HCT116 (cell line): ENCODE results near the gene SLCO4C1. TPM values are rescaled to one million over a fixed set of nuclear protein-coding genes. Genes with fewer than 3 reads are reported as not detected.

Experiments
- ATAC-seq: fragments of 200-7000 bp; cut with Tn5 transposase; 2 replicates; pipeline ENCODE4 v1.9.1; 2020; ENCODE audit warnings: mild to moderate bottlenecking, moderate library complexity
- BruUV-seq: library from RNA; stranded (reverse); fragments of 400-500 nt; replicated peaks from 2 replicates; lab custom pipeline; 2021; lab: Mats Ljungman, UMichigan
- CTCF ChIA-PET: fragments of 300-600 bp; sonication (Branson Sonifier 250); formaldehyde crosslinking; loops from one replicate; lab custom pipeline; 2021; ENCODE audit warnings: antibody characterized with exemption; lab: Charles Lee
- POLR2A ChIA-PET: fragments of 300-600, 350-600 bp; sonication (Branson Sonifier 250); formaldehyde crosslinking; loops from one replicate; lab custom pipeline; 2021; ENCODE audit warnings: antibody characterized with exemption; lab: Charles Lee
- RAD21 ChIA-PET, 2 experiments: fragments of 300-600 bp; sonication (Branson Sonifier 250); formaldehyde crosslinking; loops; one replicate each; lab custom pipeline; 2023; ENCODE audit warnings: low total read pairs in 2 of 2; ENCODE audit not compliant: uncharacterized antibody in 2 of 2, unreplicated experiment in 2 of 2, low non-redundant PET in 1 of 2; lab: Charles Lee
- DNase-seq: peaks from one replicate; pipeline ENCODE4 v3.0.0-alpha.2; 2010; ENCODE audit warnings: low read depth, low spot score
- H2AFZ ChIP-seq: fragments of 200-600 bp; shearing (Covaris generic), sonication (generic); 2 replicates; pipeline ENCODE4 v1.6.1; 2017; ENCODE audit warnings: low read depth, mixed run types, mixed read lengths, antibody characterized with exemption, low read length; ENCODE audit not compliant: poor library complexity, severe bottlenecking
- H3K27ac ChIP-seq: 2 replicates; pipeline ENCODE4 v1.5.1; 2012; ENCODE audit warnings: low read depth, low read length
- H3K27me3 ChIP-seq: fragments of 200-600 bp; sonication (generic); 2 replicates; pipeline ENCODE4 v1.6.1; 2016; ENCODE audit warnings: mixed run types, low read length, mixed read lengths; ENCODE audit not compliant: insufficient read depth
- H3K36me3 ChIP-seq, 2 experiments: fragments of 200-500 bp in 1 of 2; fragments of 200-600 bp in 1 of 2; sonication (Bioruptor generic) in 1 of 2; sonication (generic) in 1 of 2; 2 replicates each; pipeline versions ENCODE4 v1.5.1 to v1.6.1; 2014 to 2016; ENCODE audit warnings: low read length in 2 of 2, inconsistent platforms in 1 of 2, mixed read lengths in 1 of 2, mixed run types in 1 of 2; ENCODE audit not compliant: insufficient read depth in 2 of 2, control insufficient read depth in 1 of 2
- H3K4me1 ChIP-seq, 2 experiments: fragments of 200-600 bp in 1 of 2; sonication (generic) in 1 of 2; 2 replicates each; pipeline versions ENCODE4 v1.5.1 to v1.6.1; 2012 to 2017; ENCODE audit warnings: low read length in 2 of 2, inconsistent platforms in 1 of 2, mild to moderate bottlenecking in 1 of 2, mixed read lengths in 1 of 2, mixed run types in 1 of 2, moderate library complexity in 1 of 2; ENCODE audit not compliant: insufficient read depth in 2 of 2, control insufficient read depth in 1 of 2
- H3K4me2 ChIP-seq: fragments of 200-600 bp; sonication (generic); 2 replicates; pipeline ENCODE4 v1.6.1; 2017; ENCODE audit warnings: mixed run types, low read length, mixed read lengths
- H3K4me3 ChIP-seq, 2 experiments: fragments of 200-600 bp in 1 of 2; sonication (generic) in 1 of 2; replicated peaks in 1 of 2; 2 replicates each; pipeline ENCODE4 v1.5.1; 2011 to 2016; ENCODE audit warnings: low read length in 2 of 2, control low read depth in 1 of 2, low read depth in 1 of 2, mild to moderate bottlenecking in 1 of 2, mixed read lengths in 1 of 2, mixed run types in 1 of 2
- H3K79me2 ChIP-seq: fragments of 200-600 bp; sonication (generic); 2 replicates; pipeline ENCODE4 v1.6.1; 2017; ENCODE audit warnings: mild to moderate bottlenecking, mixed run types, low read length, moderate library complexity, mixed read lengths; ENCODE audit not compliant: insufficient read depth
- H3K9ac ChIP-seq: fragments of 200-600 bp; sonication (generic); 2 replicates; pipeline ENCODE4 v1.6.1; 2016; ENCODE audit warnings: low read length, mixed read lengths
- H3K9me2 ChIP-seq: fragments of 200-600 bp; sonication (generic), shearing (Covaris generic); 2 replicates; pipeline ENCODE4 v1.6.1; 2017; ENCODE audit warnings: mixed run types, mild to moderate bottlenecking, moderate library complexity; ENCODE audit not compliant: insufficient read depth
- H3K9me3 ChIP-seq, 2 experiments: fragments of 200-500 bp in 1 of 2; fragments of 200-600 bp in 1 of 2; sonication (Bioruptor generic) in 1 of 2; sonication (generic) in 1 of 2; 2 replicates each; pipeline ENCODE4 v1.6.1; 2014 to 2017; ENCODE audit warnings: low read length in 2 of 2, mixed read lengths in 2 of 2, inconsistent platforms in 1 of 2, low read depth in 1 of 2, mild to moderate bottlenecking in 1 of 2, mixed run types in 1 of 2, moderate library complexity in 1 of 2; ENCODE audit not compliant: control insufficient read depth in 1 of 2, insufficient read depth in 1 of 2
- H4K20me1 ChIP-seq: fragments of 200-600 bp; sonication (generic), shearing (Covaris generic); 2 replicates; pipeline ENCODE4 v1.6.1; 2017; ENCODE audit warnings: mixed run types, mild to moderate bottlenecking, moderate library complexity; ENCODE audit not compliant: insufficient read depth
- CEBPB ChIP-seq: IDR thresholded peaks from 2 replicates; pipeline ENCODE4 v1.6.1; 2012; ENCODE audit warnings: low read depth
- ELF1 ChIP-seq: IDR thresholded peaks from 2 replicates; pipeline ENCODE4 v1.6.1; 2012; ENCODE audit warnings: low read depth, borderline replicate concordance
- FOSL1 ChIP-seq: IDR thresholded peaks from 2 replicates; pipeline ENCODE4 v1.6.1; 2012; ENCODE audit warnings: low read depth
- JUND ChIP-seq: IDR thresholded peaks from 2 replicates; pipeline ENCODE4 v1.6.1; 2012
- SIN3A ChIP-seq: IDR thresholded peaks from 2 replicates; pipeline ENCODE4 v1.6.1; 2012; ENCODE audit warnings: low read depth
- ZFX ChIP-seq: fragments of 450-650 bp; IDR thresholded peaks from 2 replicates; pipeline ENCODE4 v1.6.1; 2017
- ZNF274 ChIP-seq: fragments of 200-500 bp; sonication (Bioruptor generic); IDR thresholded peaks from 2 replicates; pipeline ENCODE4 v1.6.1; 2014; ENCODE audit warnings: mild to moderate bottlenecking, low read depth, low read length, inconsistent platforms
- intact Hi-C: fragments of 100-400 bp; cut with micrococcal nuclease; formaldehyde crosslinking; loops from 2 replicates; pipeline ENCODE4 v1.10.0; 2022
- total RNA-seq: library from RNA; stranded (reverse); gene quantifications from one replicate; pipeline ENCODE4 v1.2.1, GENCODE V29; 2021; ENCODE audit not compliant: unreplicated experiment
- TF ChIP-seq, protein P1 (sequence below): IDR thresholded peaks from 2 replicates; pipeline ENCODE4 v1.6.1; 2012

Gene SLCO4C1
- total RNA-seq, 1 experiment from 2014 or later = 0.12 TPM

DNA sequence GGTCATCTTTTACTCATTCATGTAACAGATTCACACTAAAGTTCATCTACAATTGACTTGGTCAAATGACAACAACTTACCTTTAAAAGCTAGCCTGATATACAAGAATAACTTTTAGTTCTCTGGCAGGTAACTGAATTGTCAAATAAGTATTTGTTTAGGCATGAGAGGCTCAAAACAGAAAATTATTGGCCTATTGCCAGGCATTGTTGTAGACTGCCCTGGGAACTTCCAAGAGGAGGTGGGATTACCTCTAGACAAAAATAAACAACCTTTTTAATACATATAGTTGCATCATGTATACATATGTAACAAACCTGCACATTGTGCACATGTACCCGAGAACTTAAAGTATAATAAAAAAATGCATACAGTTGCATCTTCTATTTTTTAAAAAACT is 18.2 kb upstream of the SLCO4C1 start:
- Histone ChIP-seq H3K27me3 (no peaks in the 10 kb centered on the region), H3K79me2 (no peaks in the 10 kb centered on the region), H3K36me3 (no peaks in the 10 kb centered on the region), H3K9ac (no peak overlapping the region), H3K4me1 (no peaks in the 10 kb centered on the region), H4K20me1 (no peaks in the 10 kb centered on the region), H3K4me3 (no peak overlapping the region), H3K9me3 (no peaks in the 10 kb centered on the region), H3K27ac (no peak overlapping the region), H3K4me2 (no peak overlapping the region), H2AFZ (no peak overlapping the region), H3K9me2 (no peaks in the 10 kb centered on the region)
- TF ChIP-seq FOSL1 = no peak
- TF ChIP-seq ZNF274 = no peak
- no peak for TF ChIP-seq ZFX
- no peak for TF ChIP-seq SIN3A
- ATAC-seq (no peak), DNase-seq (no peak)
- ChIA-PET CTCF (no interaction called here), POLR2A (no interaction called here), RAD21 (no interaction called here)
- intact Hi-C loops = no loop called here
- no TSS peak for BruUV-seq

DNA sequence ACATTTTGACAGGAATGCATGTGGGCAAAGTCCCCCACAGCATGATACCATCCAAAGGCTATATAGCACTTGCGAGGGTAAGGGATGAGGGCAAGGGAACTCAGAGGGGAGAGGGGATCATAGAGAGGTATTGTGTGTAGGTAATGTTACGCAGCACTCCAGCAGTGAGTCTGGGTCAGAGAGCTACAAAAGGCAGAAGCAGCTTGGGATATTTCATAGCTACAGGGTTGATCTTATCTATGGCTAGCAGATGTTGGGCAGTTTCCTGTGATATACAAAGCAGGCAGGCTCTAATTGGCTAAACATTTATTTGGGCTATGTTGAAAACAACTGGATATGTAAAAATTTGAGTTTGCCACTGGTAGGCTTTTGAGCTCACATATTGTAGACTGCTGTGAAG is 17.8 kb upstream of the SLCO4C1 start:
- H3K27ac ChIP-seq = no peak overlapping the region
- no TSS peak for BruUV-seq
- intact Hi-C loops = no loop called here
- ChIA-PET CTCF (no interaction called here), RAD21 (no interaction called here), POLR2A (no interaction called here)
- H3K4me1 ChIP-seq = no peaks in the 10 kb centered on the region
- TF ChIP-seq ELF1 = no peak
- TF ChIP-seq JUND = no peak
- TF ChIP-seq CEBPB = no peak
- TF ChIP-seq, protein P1, sequence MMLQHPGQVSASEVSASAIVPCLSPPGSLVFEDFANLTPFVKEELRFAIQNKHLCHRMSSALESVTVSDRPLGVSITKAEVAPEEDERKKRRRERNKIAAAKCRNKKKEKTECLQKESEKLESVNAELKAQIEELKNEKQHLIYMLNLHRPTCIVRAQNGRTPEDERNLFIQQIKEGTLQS = no peak
- H4K20me1 ChIP-seq = no peaks in the 10 kb centered on the region
- no peak for DNase-seq
- no peak overlapping the region for H3K9ac ChIP-seq
- no peaks in the 10 kb centered on the region for H3K9me2 ChIP-seq
- H3K4me3 ChIP-seq = no peak overlapping the region
- H2AFZ ChIP-seq = no peak overlapping the region
- H3K4me2 ChIP-seq = no peak overlapping the region
- no peak for ATAC-seq
- H3K27me3 ChIP-seq = no peaks in the 10 kb centered on the region
- no peaks in the 10 kb centered on the region for H3K79me2 ChIP-seq
- no peaks in the 10 kb centered on the region for H3K9me3 ChIP-seq
- no peaks in the 10 kb centered on the region for H3K36me3 ChIP-seq
